ENCODE measurements around the gene ESPN.

- TF ChIP-seq POLR2AphosphoS5 (IDR thresholded peaks at IDR 0.05; ENCODE audit: low read depth, low read length) (no peak), TAF1 (IDR thresholded peaks at IDR 0.05; ENCODE audit: borderline replicate concordance, low read depth, low read length) (no peak), POLR2A (IDR thresholded peaks at IDR 0.05; ENCODE audit: low read depth, low read length) (no peak)
These were observed 22.1 kb downstream of the ESPN start for GRCh38 chr1:6446665-6447015.

Measured in GM12892 (cell line).